Measurements from ENCODE around the gene SIL1.

DNA sequence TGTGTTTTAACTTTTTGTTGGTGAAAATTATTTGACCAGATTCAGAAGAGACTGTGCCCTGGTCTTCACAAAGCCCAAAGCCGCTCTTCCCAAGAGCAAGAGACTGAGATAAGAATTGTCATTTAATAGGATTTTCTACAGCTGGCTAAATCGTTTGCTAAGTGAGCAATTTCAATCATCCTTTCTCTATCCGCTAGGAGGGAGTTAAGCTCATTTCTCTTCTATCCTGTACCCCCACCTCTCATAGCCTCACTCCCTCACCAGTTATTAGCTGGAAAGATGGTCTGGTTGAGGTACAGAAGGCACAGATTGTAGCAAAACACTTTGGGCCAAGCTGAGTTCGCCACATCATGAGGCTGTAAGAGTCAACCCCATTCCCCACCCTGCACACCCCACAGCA is 43.0 kb upstream of the SIL1 start:
- TF ChIP-seq L3MBTL2 (IDR thresholded peaks at IDR 0.05) (no peak), ZNF830 (CRISPR knock-in tag; IDR thresholded peaks at IDR 0.05) (no peak), FOXO4 (CRISPR knock-in tag; IDR thresholded peaks at IDR 0.05) (no peak), KLF10 (CRISPR knock-in tag; IDR thresholded peaks at IDR 0.05) (no peak)
